Stimulated activated CD8-positive, alpha-beta memory T cell treated with anti-CD3 and anti-CD28 coated beads, Interleukin-2, amount 100 ng/mL, for 48 hours (primary cell): Measurements from ENCODE around the gene THSD7B.
"Not testable (repeated sequence)": the region's sequence is repeated elsewhere in the genome, so short reads cannot be mapped to it uniquely, and the experiment has no call there.

Source experiments
- DNase-seq, 2 donors: peaks; one replicate each; pipeline ENCODE4 v3.0.0-alpha.2; 2020; ENCODE audit warnings: low read depth in 2 of 2

Gene THSD7B

GRCh38 chr2:137523931-137524330 lies 758.6 kb downstream of the THSD7B start:
- no peak for DNase-seq

- DNase-seq: no peak
Observed at GRCh38 chr2:137525132-137525531, 759.8 kb downstream of the THSD7B start.

GRCh38 chr2:137525641-137526190 lies 760.4 kb downstream of the THSD7B start:
- no peak for DNase-seq

GRCh38 chr2:137535897-137536296 lies 770.6 kb downstream of the THSD7B start:
- DNase-seq: no peak

GRCh38 chr2:137539336-137539735 lies 774.0 kb downstream of the THSD7B start:
- DNase-seq: no peak

- no peak for DNase-seq
Observed at GRCh38 chr2:137547842-137548241, 782.5 kb downstream of the THSD7B start.

GRCh38 chr2:137566387-137566786 lies 801.0 kb downstream of the THSD7B start:
- no peak for DNase-seq

- no peak for DNase-seq
Observed at GRCh38 chr2:137570484-137570883, 805.1 kb downstream of the THSD7B start.

GRCh38 chr2:137587834-137588233 lies 822.5 kb downstream of the THSD7B start:
- DNase-seq: not testable (repeated sequence)

GRCh38 chr2:137588578-137588977 lies 823.2 kb downstream of the THSD7B start:
- DNase-seq: not testable (repeated sequence)

GRCh38 chr2:137590102-137590501 lies 824.8 kb downstream of the THSD7B start:
- DNase-seq: no peak

- no peak for DNase-seq
Observed at GRCh38 chr2:137607722-137608318, 842.5 kb downstream of the THSD7B start.

GRCh38 chr2:137638932-137639331 lies 873.6 kb downstream of the THSD7B start:
- DNase-seq: no peak

- no peak for DNase-seq
Observed at GRCh38 chr2:137644731-137645130, 879.4 kb downstream of the THSD7B start.

GRCh38 chr2:137654046-137654445 lies 888.7 kb downstream of the THSD7B start:
- DNase-seq: no peak

GRCh38 chr2:137655814-137656213 lies 890.5 kb downstream of the THSD7B start:
- DNase-seq: no peak

- DNase-seq: no peak
Observed at GRCh38 chr2:137658433-137658832, 893.1 kb downstream of the THSD7B start.

- no peak for DNase-seq
Observed at GRCh38 chr2:137659616-137660015, 894.3 kb downstream of the THSD7B start.

GRCh38 chr2:137670111-137670510 lies 904.8 kb downstream of the THSD7B start:
- no peak for DNase-seq

GRCh38 chr2:137672989-137673552 lies 907.7 kb downstream of the THSD7B start:
- no peak for DNase-seq

GRCh38 chr2:137674991-137675390 lies 909.6 kb downstream of the THSD7B start:
- DNase-seq: no peak

GRCh38 chr2:137675584-137676327 lies 910.4 kb downstream of the THSD7B start:
- no peak for DNase-seq

- no peak for DNase-seq
Observed at GRCh38 chr2:137676346-137676745, 911.0 kb downstream of the THSD7B start.
